ENCODE results near the gene VRK2. TPM values are rescaled to one million over a fixed set of nuclear protein-coding genes. Genes with fewer than 3 reads are reported as not detected.
A peak's percentile ranks its signal among the peaks of the same experiment; 100 is the strongest.
"Not testable (repeated sequence)": the region's sequence is repeated elsewhere in the genome, so short reads cannot be mapped to it uniquely, and the experiment has no call there.

VRK2 gene
- total RNA-seq, 6 experiments from 2014 or later: 17.6 to 27.1 (median 23.0) TPM

- no peak overlapping the region for H3K27ac Mint-ChIP-seq
- H3K4me3 Mint-ChIP-seq: no peak overlapping the region
- no peaks in the 10 kb centered on the region for H3K27me3 Mint-ChIP-seq (ENCODE audit: insufficient read depth)
- no peak for DNase-seq
- TF ChIP-seq, protein P1, sequence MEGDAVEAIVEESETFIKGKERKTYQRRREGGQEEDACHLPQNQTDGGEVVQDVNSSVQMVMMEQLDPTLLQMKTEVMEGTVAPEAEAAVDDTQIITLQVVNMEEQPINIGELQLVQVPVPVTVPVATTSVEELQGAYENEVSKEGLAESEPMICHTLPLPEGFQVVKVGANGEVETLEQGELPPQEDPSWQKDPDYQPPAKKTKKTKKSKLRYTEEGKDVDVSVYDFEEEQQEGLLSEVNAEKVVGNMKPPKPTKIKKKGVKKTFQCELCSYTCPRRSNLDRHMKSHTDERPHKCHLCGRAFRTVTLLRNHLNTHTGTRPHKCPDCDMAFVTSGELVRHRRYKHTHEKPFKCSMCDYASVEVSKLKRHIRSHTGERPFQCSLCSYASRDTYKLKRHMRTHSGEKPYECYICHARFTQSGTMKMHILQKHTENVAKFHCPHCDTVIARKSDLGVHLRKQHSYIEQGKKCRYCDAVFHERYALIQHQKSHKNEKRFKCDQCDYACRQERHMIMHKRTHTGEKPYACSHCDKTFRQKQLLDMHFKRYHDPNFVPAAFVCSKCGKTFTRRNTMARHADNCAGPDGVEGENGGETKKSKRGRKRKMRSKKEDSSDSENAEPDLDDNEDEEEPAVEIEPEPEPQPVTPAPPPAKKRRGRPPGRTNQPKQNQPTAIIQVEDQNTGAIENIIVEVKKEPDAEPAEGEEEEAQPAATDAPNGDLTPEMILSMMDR (IDR thresholded peaks at IDR 0.05): no peak
- H3K4me1 Mint-ChIP-seq (ENCODE audit: low read depth): peaks cover 37% of the 10 kb centered on the region
- peaks cover 18% of the 10 kb centered on the region for H3K36me3 Mint-ChIP-seq (ENCODE audit: low read depth)
- H3K9me3 Mint-ChIP-seq: no peaks in the 10 kb centered on the region
Measured at GRCh38 chr2:58155160-58155778, 108.7 kb downstream of the VRK2 start.

- Mint-ChIP-seq H3K36me3 (ENCODE audit: low read depth) (peaks cover 26% of the 10 kb centered on the region), H3K4me1 (ENCODE audit: low read depth) (peaks cover 37% of the 10 kb centered on the region), H3K27me3 (ENCODE audit: insufficient read depth) (no peaks in the 10 kb centered on the region), H3K9me3 (no peaks in the 10 kb centered on the region), H3K4me3 (no peak overlapping the region), H3K27ac (peak overlapping the region; percentile 15)
- peak; percentile 76 for DNase-seq
- TF ChIP-seq, protein P1 (IDR thresholded peaks at IDR 0.05): no peak
Measured at GRCh38 chr2:58156780-58157179, 110.2 kb downstream of the VRK2 start.

DNA sequence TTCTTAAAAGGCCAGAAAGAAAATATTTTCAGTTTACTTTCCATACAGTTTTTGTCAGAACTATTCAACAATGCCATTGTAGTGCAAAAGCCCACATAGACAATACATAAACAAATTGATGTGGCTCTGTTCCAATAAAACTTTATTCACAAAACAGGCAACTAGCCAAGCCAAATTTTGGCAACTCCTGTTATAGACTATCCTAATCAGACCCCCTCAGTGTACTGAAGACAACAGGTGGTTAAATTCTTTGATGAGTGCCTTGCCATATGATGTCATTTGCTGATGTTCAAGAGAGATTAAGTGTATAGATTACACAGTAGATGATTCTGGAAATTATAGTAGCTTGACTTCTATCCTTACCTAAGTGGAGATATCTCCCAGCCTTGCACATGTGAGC is 111.1 kb downstream of the VRK2 start:
- Mint-ChIP-seq H3K9me3 (no peaks in the 10 kb centered on the region), H3K4me1 (ENCODE audit: low read depth) (peaks cover 29% of the 10 kb centered on the region), H3K27me3 (ENCODE audit: insufficient read depth) (no peaks in the 10 kb centered on the region), H3K4me3 (no peak overlapping the region), H3K27ac (no peak overlapping the region), H3K36me3 (ENCODE audit: low read depth) (peaks cover 26% of the 10 kb centered on the region)
- DNase-seq: no peak
- TF ChIP-seq, protein P1 (IDR thresholded peaks at IDR 0.05): no peak

- Mint-ChIP-seq H3K4me1 (ENCODE audit: low read depth) (peaks cover 26% of the 10 kb centered on the region), H3K4me3 (no peak overlapping the region), H3K36me3 (ENCODE audit: low read depth) (peaks cover 26% of the 10 kb centered on the region), H3K9me3 (no peaks in the 10 kb centered on the region), H3K27me3 (ENCODE audit: insufficient read depth) (no peaks in the 10 kb centered on the region), H3K27ac (no peak overlapping the region)
- DNase-seq: no peak
- TF ChIP-seq, protein P1 (IDR thresholded peaks at IDR 0.05): no peak
Measured at GRCh38 chr2:58158481-58158880, 111.9 kb downstream of the VRK2 start.

GRCh38 chr2:58163913-58164312 is 117.3 kb downstream of the VRK2 start:
- H3K27me3 Mint-ChIP-seq (ENCODE audit: insufficient read depth): no peaks in the 10 kb centered on the region
- TF ChIP-seq, protein P1 (IDR thresholded peaks at IDR 0.05): no peak
- no peaks in the 10 kb centered on the region for H3K4me1 Mint-ChIP-seq (ENCODE audit: low read depth)
- H3K4me3 Mint-ChIP-seq: no peak overlapping the region
- H3K36me3 Mint-ChIP-seq (ENCODE audit: low read depth): peaks cover 18% of the 10 kb centered on the region
- DNase-seq: no peak
- no peak overlapping the region for H3K27ac Mint-ChIP-seq
- H3K9me3 Mint-ChIP-seq: no peaks in the 10 kb centered on the region

DNA sequence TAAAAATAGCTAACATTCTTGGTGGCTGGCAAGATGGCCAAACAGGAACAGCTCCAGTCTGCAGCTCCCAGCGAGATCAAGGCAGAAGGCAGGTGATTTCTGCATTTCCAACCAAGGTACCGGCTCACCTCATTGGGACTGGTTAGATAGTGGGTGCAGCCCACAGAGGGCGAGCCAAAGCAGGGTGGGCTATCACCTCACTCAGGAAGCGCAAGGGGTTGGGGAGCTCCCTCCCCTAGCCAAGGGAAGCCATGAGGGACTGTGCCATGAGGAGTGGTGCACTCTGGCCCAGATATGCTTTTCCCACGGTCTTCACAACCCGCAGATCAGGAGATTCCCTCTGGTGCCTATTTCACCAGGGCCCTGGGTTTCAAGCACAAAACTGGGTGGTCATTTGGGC is 121.5 kb downstream of the VRK2 start:
- not testable (repeated sequence) for H3K4me3 Mint-ChIP-seq; H3K27ac Mint-ChIP-seq; DNase-seq; H3K4me1 Mint-ChIP-seq (ENCODE audit: low read depth); H3K27me3 Mint-ChIP-seq (ENCODE audit: insufficient read depth)
- peaks cover 27% of the 10 kb centered on the region for H3K36me3 Mint-ChIP-seq (ENCODE audit: low read depth)
- H3K9me3 Mint-ChIP-seq: peaks cover 13% of the 10 kb centered on the region

DNA sequence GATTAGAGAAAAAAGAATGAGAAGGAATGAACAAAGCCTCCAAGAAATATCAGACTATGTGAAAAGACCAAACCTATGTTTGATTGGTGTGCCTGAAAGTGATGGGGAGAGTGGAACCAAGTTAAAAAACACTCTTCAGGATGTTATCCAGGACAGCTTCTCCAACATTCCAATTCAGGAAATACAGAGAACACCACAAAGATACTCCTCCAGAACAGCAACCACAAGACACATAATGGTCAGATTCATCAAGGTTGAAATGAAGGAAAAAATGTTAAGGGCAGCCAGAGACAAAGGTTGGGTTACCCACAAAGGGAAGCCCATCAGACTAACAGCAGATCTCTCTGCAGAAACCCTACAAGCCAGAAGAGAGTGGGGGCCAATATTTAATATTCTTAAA is 123.2 kb downstream of the VRK2 start:
- not testable (repeated sequence) for H3K27me3 Mint-ChIP-seq (ENCODE audit: insufficient read depth); H3K4me1 Mint-ChIP-seq (ENCODE audit: low read depth); H3K27ac Mint-ChIP-seq; H3K4me3 Mint-ChIP-seq; DNase-seq
- peaks cover 40% of the 10 kb centered on the region for H3K36me3 Mint-ChIP-seq (ENCODE audit: low read depth)
- peaks cover 14% of the 10 kb centered on the region for H3K9me3 Mint-ChIP-seq

DNA sequence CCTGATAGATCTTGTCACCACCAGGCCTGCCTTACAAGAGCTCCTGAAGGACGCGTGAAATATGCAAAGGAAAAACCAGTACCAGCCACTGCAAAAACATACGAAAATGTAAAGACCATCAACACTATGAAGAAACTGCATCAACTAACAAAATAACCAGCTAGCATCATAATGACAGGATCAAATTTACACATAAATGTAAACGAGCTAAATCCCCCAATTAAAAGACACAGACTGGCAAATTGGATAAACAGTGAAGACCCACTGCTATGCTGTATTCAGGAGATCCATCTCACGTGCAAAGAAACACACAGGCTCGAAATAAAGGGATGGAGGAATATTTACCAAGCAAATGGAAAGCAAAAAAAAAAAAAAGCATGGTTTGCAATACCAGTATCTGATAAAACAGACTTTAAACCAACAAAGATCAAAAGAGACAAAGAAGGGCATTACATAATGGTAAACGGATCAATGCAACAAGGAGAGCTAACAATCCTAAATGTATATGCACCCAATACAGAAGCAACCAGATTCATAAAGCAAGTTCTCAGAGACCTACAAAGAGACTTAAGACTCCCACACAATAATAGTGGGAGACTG is 123.8 kb downstream of the VRK2 start:
- DNase-seq; H3K27ac Mint-ChIP-seq; H3K4me1 Mint-ChIP-seq (ENCODE audit: low read depth); H3K27me3 Mint-ChIP-seq (ENCODE audit: insufficient read depth); H3K4me3 Mint-ChIP-seq: not testable (repeated sequence)
- Mint-ChIP-seq H3K9me3 (peaks cover 14% of the 10 kb centered on the region), H3K36me3 (ENCODE audit: low read depth) (peaks cover 40% of the 10 kb centered on the region)

DNA sequence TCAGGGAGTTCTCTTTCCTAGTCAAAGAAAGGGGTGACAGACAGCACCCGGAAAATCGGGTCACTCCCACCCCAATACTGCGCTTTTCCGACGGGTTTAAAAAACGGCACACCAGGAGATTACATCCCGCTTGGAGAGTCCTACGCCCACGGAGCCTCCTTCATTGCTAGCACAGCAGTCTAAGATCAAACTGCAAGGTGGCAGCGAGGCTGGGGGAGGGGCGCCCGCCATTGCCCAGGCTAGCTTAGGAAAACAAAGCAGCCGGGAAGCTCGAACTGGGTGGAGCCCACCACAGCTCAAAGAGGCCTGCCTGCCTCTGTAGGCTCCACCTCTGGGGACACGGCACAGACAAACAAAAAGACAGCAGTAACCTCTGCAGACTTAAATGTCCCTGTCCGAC is 125.2 kb downstream of the VRK2 start:
- Mint-ChIP-seq H3K36me3 (ENCODE audit: low read depth) (peaks cover 40% of the 10 kb centered on the region), H3K9me3 (peaks cover 18% of the 10 kb centered on the region)
- H3K27ac Mint-ChIP-seq; H3K27me3 Mint-ChIP-seq (ENCODE audit: insufficient read depth); H3K4me1 Mint-ChIP-seq (ENCODE audit: low read depth); H3K4me3 Mint-ChIP-seq; DNase-seq: not testable (repeated sequence)

All from HFFc6 (cell line).